ENCODE data around the gene RPS29. TPM values are rescaled to one million over a fixed set of nuclear protein-coding genes. Genes with fewer than 3 reads are reported as not detected.

The RPS29 gene
- total and polyA plus RNA-seq, 3 donors from 2014 or later: 1,765 to 3,974 (median 2,556) TPM

DNA sequence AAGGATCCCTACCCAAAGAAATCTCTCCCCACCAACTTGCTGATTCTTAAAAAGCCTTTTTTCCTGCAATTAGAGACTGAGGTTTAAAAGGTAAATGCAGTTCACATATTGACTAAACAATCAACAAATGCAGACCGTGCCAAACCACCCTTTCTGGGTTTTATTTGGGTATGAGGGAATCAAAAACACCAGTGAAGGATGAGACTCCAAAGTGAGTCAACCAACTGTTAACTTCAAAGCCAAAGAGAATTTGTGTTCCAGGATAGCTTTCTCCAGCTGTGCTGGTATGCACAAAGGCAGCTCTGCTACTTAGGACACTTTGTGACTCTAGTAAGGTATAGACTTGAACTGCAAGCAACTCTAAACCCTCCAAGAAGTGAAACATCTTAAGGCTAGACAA, 39.4 kb downstream of the RPS29 start:
- WGBS, 2 donors: 68 to 73% methylated on average over 1 of the region's 1 CpG
- Histone ChIP-seq H3K4me1 (no peaks in the 10 kb centered on the region), H3K9me3 (no peaks in the 10 kb centered on the region), H3K36me3 (ENCODE audit: low read depth, missing control alignments) (no peaks in the 10 kb centered on the region), H3K27me3 (no peaks in the 10 kb centered on the region), H3K4me3 (no peak overlapping the region), H3K27ac (no peak overlapping the region)
- intact Hi-C loops (cut with DNase I; ENCODE audit: low total_unique reads): no loop called here
- no peak for DNase-seq
- TF ChIP-seq POLR2A (IDR thresholded peaks at IDR 0.05): no peak
- TF ChIP-seq, protein P1, sequence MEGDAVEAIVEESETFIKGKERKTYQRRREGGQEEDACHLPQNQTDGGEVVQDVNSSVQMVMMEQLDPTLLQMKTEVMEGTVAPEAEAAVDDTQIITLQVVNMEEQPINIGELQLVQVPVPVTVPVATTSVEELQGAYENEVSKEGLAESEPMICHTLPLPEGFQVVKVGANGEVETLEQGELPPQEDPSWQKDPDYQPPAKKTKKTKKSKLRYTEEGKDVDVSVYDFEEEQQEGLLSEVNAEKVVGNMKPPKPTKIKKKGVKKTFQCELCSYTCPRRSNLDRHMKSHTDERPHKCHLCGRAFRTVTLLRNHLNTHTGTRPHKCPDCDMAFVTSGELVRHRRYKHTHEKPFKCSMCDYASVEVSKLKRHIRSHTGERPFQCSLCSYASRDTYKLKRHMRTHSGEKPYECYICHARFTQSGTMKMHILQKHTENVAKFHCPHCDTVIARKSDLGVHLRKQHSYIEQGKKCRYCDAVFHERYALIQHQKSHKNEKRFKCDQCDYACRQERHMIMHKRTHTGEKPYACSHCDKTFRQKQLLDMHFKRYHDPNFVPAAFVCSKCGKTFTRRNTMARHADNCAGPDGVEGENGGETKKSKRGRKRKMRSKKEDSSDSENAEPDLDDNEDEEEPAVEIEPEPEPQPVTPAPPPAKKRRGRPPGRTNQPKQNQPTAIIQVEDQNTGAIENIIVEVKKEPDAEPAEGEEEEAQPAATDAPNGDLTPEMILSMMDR (IDR thresholded peaks at IDR 0.05): no peak

DNA sequence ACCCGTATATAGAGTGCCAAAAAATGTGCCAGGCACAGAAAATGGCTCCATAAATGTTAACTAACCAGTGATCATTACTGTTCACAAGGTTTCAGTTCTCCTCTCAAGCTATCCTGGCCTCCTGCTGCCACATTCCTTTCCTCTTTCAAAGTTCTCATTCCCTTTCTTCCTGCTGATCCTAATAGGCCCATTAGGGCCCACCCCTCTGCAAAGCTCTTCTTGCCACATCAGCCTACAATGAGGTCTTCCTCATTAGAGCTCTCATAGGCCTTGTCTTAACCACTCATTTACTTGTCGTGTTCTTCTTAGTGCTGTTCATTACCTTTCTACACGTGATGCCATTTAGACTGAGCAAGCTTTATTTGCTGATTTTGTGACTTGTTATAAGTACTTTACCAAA, 40.5 kb downstream of the RPS29 start:
- WGBS, 2 donors: 81 to 84% methylated on average over 3 of the region's 3 CpGs
- no peaks in the 10 kb centered on the region for H3K4me1 ChIP-seq
- H3K27me3 ChIP-seq: no peaks in the 10 kb centered on the region
- intact Hi-C loops (cut with DNase I; ENCODE audit: low total_unique reads): no loop called here
- no peak for TF ChIP-seq POLR2A (IDR thresholded peaks at IDR 0.05)
- TF ChIP-seq, protein P1 (IDR thresholded peaks at IDR 0.05): no peak
- DNase-seq: no peak
- no peaks in the 10 kb centered on the region for H3K9me3 ChIP-seq
- H3K36me3 ChIP-seq (ENCODE audit: low read depth, missing control alignments): no peaks in the 10 kb centered on the region
- no peak overlapping the region for H3K4me3 ChIP-seq
- no peak overlapping the region for H3K27ac ChIP-seq

DNA sequence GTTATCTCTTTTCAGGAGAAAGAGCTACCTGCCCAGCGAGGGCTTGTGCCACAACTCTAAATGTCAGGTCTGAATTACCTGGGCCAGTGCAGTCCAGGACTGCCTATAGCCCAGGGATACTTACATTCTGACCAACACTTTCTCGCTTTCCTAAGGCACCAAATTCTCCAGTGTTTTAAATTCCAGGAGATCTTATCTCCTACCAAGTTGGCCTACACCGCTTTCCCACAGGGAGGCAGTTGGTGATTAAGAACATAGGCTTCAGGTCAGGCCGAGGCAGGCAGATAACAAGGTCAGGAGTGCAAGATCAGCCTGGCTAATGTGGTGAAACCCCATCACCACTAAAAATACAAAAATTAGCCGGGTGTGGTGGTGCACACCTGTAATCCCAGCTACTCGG, 41.1 kb downstream of the RPS29 start:
- no peak for DNase-seq
- Histone ChIP-seq H3K27ac (no peak overlapping the region), H3K4me1 (no peaks in the 10 kb centered on the region), H3K9me3 (no peaks in the 10 kb centered on the region), H3K4me3 (no peak overlapping the region), H3K27me3 (no peaks in the 10 kb centered on the region), H3K36me3 (ENCODE audit: low read depth, missing control alignments) (no peaks in the 10 kb centered on the region)
- WGBS, 2 donors: 79 to 84% methylated on average over 6 of the region's 6 CpGs
- intact Hi-C loops (cut with DNase I; ENCODE audit: low total_unique reads): no loop called here
- no peak for TF ChIP-seq POLR2A (IDR thresholded peaks at IDR 0.05)
- TF ChIP-seq, protein P1 (IDR thresholded peaks at IDR 0.05): no peak

DNA sequence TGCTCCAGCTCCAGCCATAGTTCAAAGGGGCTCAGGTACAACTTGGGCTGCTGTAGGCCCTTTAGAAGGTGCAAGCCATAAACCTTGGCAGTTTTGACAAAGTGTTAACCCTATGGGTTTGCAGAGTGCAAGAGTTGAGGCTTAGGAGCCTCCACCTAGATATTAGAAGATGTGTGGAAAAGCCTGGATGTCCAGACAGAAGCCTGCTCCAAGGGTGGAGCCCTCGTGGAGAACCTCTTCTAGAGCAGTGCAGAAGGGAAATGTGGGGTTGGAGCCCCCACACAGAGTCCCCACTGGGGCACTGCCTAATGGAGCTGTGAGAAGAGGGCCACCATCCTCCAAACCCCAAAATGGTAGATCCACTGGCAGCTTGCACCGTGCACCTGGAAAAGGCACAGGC, 45.1 kb downstream of the RPS29 start:
- WGBS, 2 donors: 91 to 95% methylated on average over 2 of the region's 2 CpGs
- DNase-seq: no peak
- intact Hi-C loops (cut with DNase I; ENCODE audit: low total_unique reads): no loop called here
- Histone ChIP-seq H3K27ac (no peak overlapping the region), H3K27me3 (no peaks in the 10 kb centered on the region), H3K4me1 (no peaks in the 10 kb centered on the region), H3K9me3 (no peaks in the 10 kb centered on the region), H3K4me3 (no peak overlapping the region), H3K36me3 (ENCODE audit: low read depth, missing control alignments) (no peaks in the 10 kb centered on the region)
- TF ChIP-seq, protein P1 (IDR thresholded peaks at IDR 0.05): no peak
- no peak for TF ChIP-seq POLR2A (IDR thresholded peaks at IDR 0.05)

DNA sequence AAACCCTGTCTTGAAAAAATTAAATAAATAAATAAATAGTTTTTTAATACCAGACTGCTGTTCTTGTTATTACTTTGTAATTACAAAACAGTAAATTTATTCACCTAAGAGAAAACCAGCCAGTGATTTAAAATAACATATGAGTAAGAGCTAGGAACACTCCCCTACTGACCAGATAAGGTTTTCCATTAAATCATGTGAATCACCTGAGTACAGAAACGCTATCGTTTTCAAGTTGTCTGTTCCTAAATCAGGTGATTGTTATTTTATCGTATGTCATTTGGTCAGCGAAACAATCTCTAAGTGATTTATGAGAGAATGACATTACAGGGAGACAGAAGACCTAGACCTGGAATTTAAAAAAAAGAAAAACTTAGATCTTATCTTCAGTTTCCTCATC, 47.3 kb downstream of the RPS29 start:
- Histone ChIP-seq H3K27me3 (no peaks in the 10 kb centered on the region), H3K27ac (no peak overlapping the region), H3K9me3 (no peaks in the 10 kb centered on the region), H3K36me3 (ENCODE audit: low read depth, missing control alignments) (no peaks in the 10 kb centered on the region), H3K4me3 (no peak overlapping the region), H3K4me1 (no peaks in the 10 kb centered on the region)
- TF ChIP-seq, protein P1 (IDR thresholded peaks at IDR 0.05): no peak
- TF ChIP-seq POLR2A (IDR thresholded peaks at IDR 0.05): no peak
- no peak for DNase-seq
- 53% methylated on average over 4 of the region's 4 CpGs for WGBS, 2 donors
- intact Hi-C loops (cut with DNase I; ENCODE audit: low total_unique reads): no loop called here
